ENCODE measurements around the gene ARID1A.

Gene ARID1A

GRCh38 chr1:26740952-26741351 is 45.1 kb downstream of the ARID1A start:
- in situ Hi-C loops (cut with HindIII; ENCODE audit: low pct_unique_long_range_greater_than_20kb, low sequenced_read_pairs) = no loop called here

DNA sequence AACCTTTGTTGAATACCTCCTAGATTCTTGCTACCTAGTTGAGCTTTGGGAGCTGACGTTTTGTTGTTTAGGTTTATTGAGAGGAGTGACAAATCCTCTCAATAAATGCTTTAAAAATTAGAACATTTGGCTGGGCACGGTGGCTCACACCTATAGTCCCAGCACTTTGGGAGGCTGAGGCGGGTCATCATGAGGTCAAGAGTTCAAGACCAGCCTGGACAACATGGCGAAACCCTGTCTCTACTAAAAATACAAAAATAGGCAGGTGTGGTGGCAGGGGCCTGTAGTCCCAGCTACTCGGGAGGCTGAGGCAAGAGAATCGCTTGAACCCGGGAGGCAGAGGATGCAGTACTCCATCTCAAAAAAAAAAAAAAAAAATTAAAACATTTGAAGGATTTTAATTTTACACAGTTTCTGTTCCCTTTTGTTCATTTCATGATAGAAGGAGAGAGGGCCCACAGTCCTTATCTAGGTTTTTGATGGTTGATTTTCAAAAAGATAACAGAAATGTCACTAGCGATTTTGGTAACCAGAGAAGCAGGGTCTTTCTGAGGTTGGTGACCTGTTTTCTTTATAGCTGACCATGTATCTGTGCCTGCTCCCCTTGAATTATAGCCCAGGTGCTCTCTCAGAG is 47.7 kb downstream of the ARID1A start:
- no peak for DNase-seq (ENCODE audit: low read depth in 1 of 2, low spot score in 1 of 2)
- in situ Hi-C loops (cut with HindIII; ENCODE audit: low pct_unique_long_range_greater_than_20kb, low sequenced_read_pairs) = no loop called here
- no peak for TF ChIP-seq JUND (IDR thresholded peaks at IDR 0.05; ENCODE audit: low read depth)

More at GRCh38 chr1:26740952-26741351, 45.1 kb downstream of the ARID1A start:
- DNase-seq (ENCODE audit: low read depth in 1 of 2, low spot score in 1 of 2) = no peak
- TF ChIP-seq JUND (IDR thresholded peaks at IDR 0.05; ENCODE audit: low read depth) = no peak

DNA sequence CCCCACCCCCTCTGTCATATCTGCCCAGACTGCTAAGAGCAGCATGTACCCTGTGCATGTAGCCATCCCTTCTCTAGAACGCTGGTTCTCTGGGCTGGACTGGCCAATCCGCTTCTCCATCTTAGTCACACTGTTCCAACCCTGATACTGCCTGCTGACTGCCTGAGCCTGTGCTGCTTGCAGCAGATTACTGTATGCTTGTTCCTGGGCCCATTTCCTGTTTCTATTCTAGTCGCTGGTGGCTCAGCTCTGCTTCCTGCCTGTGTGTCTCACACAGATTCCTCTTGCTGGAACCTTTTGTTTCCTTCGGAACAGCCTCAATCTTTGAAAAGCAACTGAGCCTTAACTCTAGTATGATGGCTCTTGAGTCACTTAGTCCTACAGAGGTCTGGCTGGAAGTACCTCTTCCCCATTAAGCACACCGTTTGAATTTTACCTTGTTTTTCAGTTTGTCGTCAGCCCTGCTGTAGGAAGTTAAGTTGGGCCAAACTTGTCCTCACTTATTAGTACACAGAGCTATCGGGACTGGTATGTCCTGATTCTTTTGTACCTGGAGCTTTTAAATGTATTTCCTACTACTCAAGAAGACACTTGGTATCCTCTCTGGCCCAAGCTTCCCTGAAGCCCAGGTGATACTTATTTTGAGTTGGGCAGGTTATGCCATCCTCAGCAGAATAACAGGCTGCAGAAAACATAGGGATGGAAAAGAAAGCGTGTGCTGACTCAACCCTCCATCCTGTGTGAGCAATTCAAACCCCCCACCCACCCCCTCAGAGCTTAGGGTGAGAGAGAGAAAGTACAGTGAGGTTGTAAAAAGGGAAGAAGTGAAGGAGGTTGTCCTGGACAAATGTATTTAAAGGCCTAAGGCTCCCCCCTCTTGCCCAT is 48.5 kb downstream of the ARID1A start:
- in situ Hi-C loops (cut with HindIII; ENCODE audit: low pct_unique_long_range_greater_than_20kb, low sequenced_read_pairs) = no loop called here
- no peak for TF ChIP-seq JUND (IDR thresholded peaks at IDR 0.05; ENCODE audit: low read depth)
- peak in 1 of 2 experiments; percentile 22 for DNase-seq (ENCODE audit: low read depth in 1 of 2, low spot score in 1 of 2)

DNA sequence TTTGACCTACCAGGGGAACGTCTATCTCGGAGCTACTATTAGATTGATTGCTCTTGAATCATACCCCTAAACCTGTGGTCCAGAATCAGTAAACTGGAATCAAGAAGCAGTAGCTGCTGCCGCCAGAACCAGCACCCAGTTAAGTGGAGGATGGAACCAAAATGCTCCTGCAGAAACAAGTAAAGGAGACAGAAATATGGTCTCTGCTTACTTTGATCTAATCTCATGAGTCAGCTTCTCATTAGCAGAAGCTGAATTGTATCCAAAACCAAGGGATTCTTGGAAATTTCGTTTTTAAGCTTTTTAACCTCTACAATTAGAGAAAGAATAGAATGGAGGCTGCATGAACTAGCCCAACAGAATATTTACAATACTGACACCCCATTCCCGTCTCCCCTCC is 49.4 kb downstream of the ARID1A start:
- TF ChIP-seq JUND (IDR thresholded peaks at IDR 0.05; ENCODE audit: low read depth) = no peak
- no peak for DNase-seq (ENCODE audit: low read depth in 1 of 2, low spot score in 1 of 2)
- in situ Hi-C loops (cut with HindIII; ENCODE audit: low pct_unique_long_range_greater_than_20kb, low sequenced_read_pairs) = no loop called here

- no peak for TF ChIP-seq JUND (IDR thresholded peaks at IDR 0.05; ENCODE audit: low read depth)
- DNase-seq (ENCODE audit: low read depth in 1 of 2, low spot score in 1 of 2) = no peak
- in situ Hi-C loops (cut with HindIII; ENCODE audit: low pct_unique_long_range_greater_than_20kb, low sequenced_read_pairs) = no loop called here
Measured at GRCh38 chr1:26747048-26747447, 51.2 kb downstream of the ARID1A start.

DNA sequence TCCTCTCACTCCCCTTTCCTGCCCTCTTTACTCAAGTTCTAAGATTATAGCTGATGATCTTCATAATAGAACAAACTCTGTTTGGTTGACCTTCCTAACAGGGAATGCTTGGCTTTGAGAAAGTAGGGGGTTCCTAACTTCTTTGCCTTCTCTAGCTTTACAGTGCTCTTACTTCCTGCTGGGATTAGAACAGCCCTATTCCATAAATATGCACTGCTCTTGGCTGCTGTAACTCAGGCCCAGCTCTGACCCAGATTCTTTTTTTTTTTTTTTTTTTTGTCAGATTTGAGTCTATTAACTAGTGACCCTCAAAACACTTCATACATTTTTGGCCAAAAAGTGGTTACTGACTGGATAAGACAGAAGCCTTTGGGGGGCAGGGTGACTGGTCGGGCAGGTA is 52.5 kb downstream of the ARID1A start:
- in situ Hi-C loops (cut with HindIII; ENCODE audit: low pct_unique_long_range_greater_than_20kb, low sequenced_read_pairs) = no loop called here
- no peak for TF ChIP-seq JUND (IDR thresholded peaks at IDR 0.05; ENCODE audit: low read depth)
- DNase-seq (ENCODE audit: low read depth in 1 of 2, low spot score in 1 of 2) = no peak

GRCh38 chr1:26749458-26749857 is 53.6 kb downstream of the ARID1A start:
- no peak for DNase-seq (ENCODE audit: low read depth in 1 of 2, low spot score in 1 of 2)
- TF ChIP-seq JUND (IDR thresholded peaks at IDR 0.05; ENCODE audit: low read depth) = no peak
- in situ Hi-C loops (cut with HindIII; ENCODE audit: low pct_unique_long_range_greater_than_20kb, low sequenced_read_pairs) = no loop called here

GRCh38 chr1:26750428-26750827 is 54.6 kb downstream of the ARID1A start:
- DNase-seq (ENCODE audit: low read depth in 1 of 2, low spot score in 1 of 2) = no peak
- TF ChIP-seq JUND (IDR thresholded peaks at IDR 0.05; ENCODE audit: low read depth) = no peak
- in situ Hi-C loops (cut with HindIII; ENCODE audit: low pct_unique_long_range_greater_than_20kb, low sequenced_read_pairs) = no loop called here

GRCh38 chr1:26752519-26752918 is 56.7 kb downstream of the ARID1A start:
- no peak for TF ChIP-seq JUND (IDR thresholded peaks at IDR 0.05; ENCODE audit: low read depth)
- in situ Hi-C loops (cut with HindIII; ENCODE audit: low pct_unique_long_range_greater_than_20kb, low sequenced_read_pairs) = no loop called here
- no peak for DNase-seq (ENCODE audit: low read depth in 1 of 2, low spot score in 1 of 2)

- in situ Hi-C loops (cut with HindIII; ENCODE audit: low pct_unique_long_range_greater_than_20kb, low sequenced_read_pairs) = no loop called here
- no peak for TF ChIP-seq JUND (IDR thresholded peaks at IDR 0.05; ENCODE audit: low read depth)
- peak in 1 of 2 experiments; percentile 19 for DNase-seq (ENCODE audit: low read depth in 1 of 2, low spot score in 1 of 2)
Measured at GRCh38 chr1:26754086-26754874, 58.5 kb downstream of the ARID1A start.

DNA sequence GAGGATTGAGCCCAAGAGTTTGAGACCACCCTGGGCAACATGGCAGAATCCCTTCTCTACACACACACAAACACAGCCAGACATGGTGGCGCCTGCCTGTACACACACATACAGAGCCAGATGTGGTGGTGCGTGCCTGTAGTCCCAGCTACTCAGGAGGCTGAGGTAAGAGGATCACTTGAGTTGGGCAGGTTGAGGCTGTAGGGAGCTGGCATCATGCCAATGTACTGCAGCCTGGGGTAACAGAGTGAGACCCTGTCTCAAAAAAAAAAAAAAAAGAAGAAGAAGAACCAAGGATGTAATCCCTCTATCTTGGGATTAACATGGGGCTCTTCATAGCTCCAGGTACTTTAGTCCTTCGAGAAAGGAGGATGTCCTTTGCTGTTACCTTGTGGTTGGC is 62.5 kb downstream of the ARID1A start:
- in situ Hi-C loops (cut with HindIII; ENCODE audit: low pct_unique_long_range_greater_than_20kb, low sequenced_read_pairs) = no loop called here
- DNase-seq (ENCODE audit: low read depth in 1 of 2, low spot score in 1 of 2) = no peak
- no peak for TF ChIP-seq JUND (IDR thresholded peaks at IDR 0.05; ENCODE audit: low read depth)

GRCh38 chr1:26759531-26759930 is 63.7 kb downstream of the ARID1A start:
- TF ChIP-seq JUND (IDR thresholded peaks at IDR 0.05; ENCODE audit: low read depth) = no peak
- in situ Hi-C loops (cut with HindIII; ENCODE audit: low pct_unique_long_range_greater_than_20kb, low sequenced_read_pairs) = no loop called here
- DNase-seq (ENCODE audit: low read depth in 1 of 2, low spot score in 1 of 2) = no peak

- in situ Hi-C loops (cut with HindIII; ENCODE audit: low pct_unique_long_range_greater_than_20kb, low sequenced_read_pairs) = no loop called here
- no peak for TF ChIP-seq JUND (IDR thresholded peaks at IDR 0.05; ENCODE audit: low read depth)
- peak in 1 of 2 experiments; percentile 33 for DNase-seq (ENCODE audit: low read depth in 1 of 2, low spot score in 1 of 2)
Measured at GRCh38 chr1:26761217-26761616, 65.4 kb downstream of the ARID1A start.

Measured in T47D (cell line).